Natural killer cell (primary cell): ENCODE results near the gene CTNND1. TPM values are rescaled to one million over a fixed set of nuclear protein-coding genes. Genes with fewer than 3 reads are reported as not detected.

Experiments
- ATAC-seq, 3 donors: fragments of 150-1000 bp in 2 of 3; fragments of 200-7000 bp in 1 of 3; cut with Tn5 transposase; 1 replicate in 1 of 3; 2 replicates in 2 of 3; pipeline ENCODE4 v1.10.0; 2021; ENCODE audit warnings: mild to moderate bottlenecking in 2 of 3, moderate library complexity in 2 of 3
- DNase-seq, 2 donors: peaks; one replicate each; pipeline versions ENCODE4 v3.0.0 to v3.0.0-alpha.2; 2013 to 2021; ENCODE audit warnings: mixed read lengths in 1 of 2
- H3K27ac ChIP-seq: one replicate; pipeline ENCODE4 v1.5.1; 2013; ENCODE audit warnings: mild to moderate bottlenecking, low read length
- H3K27me3 ChIP-seq: one replicate; pipeline ENCODE4 v1.6.1; 2013; ENCODE audit warnings: low read length; ENCODE audit not compliant: control insufficient read depth, insufficient read depth
- H3K36me3 ChIP-seq: one replicate; pipeline ENCODE4 v1.6.1; 2013; ENCODE audit warnings: low read length; ENCODE audit not compliant: control insufficient read depth, insufficient read depth
- H3K4me1 ChIP-seq: one replicate; pipeline ENCODE4 v1.6.1; 2013; ENCODE audit warnings: low read length; ENCODE audit not compliant: control insufficient read depth, insufficient read depth
- H3K4me3 ChIP-seq: one replicate; pipeline ENCODE4 v1.5.1; 2013; ENCODE audit warnings: low read length
- H3K9me3 ChIP-seq: one replicate; pipeline ENCODE4 v1.6.1; 2013; ENCODE audit warnings: low read length; ENCODE audit not compliant: control insufficient read depth, insufficient read depth
- H3K27ac Mint-ChIP-seq, 2 donors: one replicate each; pipeline ENCODE4 v1.8.0; 2022; ENCODE audit warnings: mild to moderate bottlenecking in 2 of 2, mixed read lengths in 2 of 2, moderate library complexity in 1 of 2
- H3K27me3 Mint-ChIP-seq, 2 donors: one replicate each; pipeline ENCODE4 v1.8.0; 2022; ENCODE audit warnings: low read depth in 2 of 2, mixed read lengths in 2 of 2
- H3K36me3 Mint-ChIP-seq: one replicate; pipeline ENCODE4 v1.8.0; 2022; ENCODE audit warnings: mixed read lengths
- H3K4me1 Mint-ChIP-seq, 2 donors: one replicate each; pipeline ENCODE4 v1.8.0; 2022; ENCODE audit warnings: mixed read lengths in 2 of 2
- H3K4me3 Mint-ChIP-seq: one replicate; pipeline ENCODE4 v1.8.0; 2022; ENCODE audit warnings: mild to moderate bottlenecking, moderate library complexity, mixed read lengths
- H3K9me3 Mint-ChIP-seq, 2 donors: one replicate each; pipeline ENCODE4 v1.8.0; 2022; ENCODE audit warnings: mixed read lengths in 2 of 2
- CTCF ChIP-seq: fragments of 200-600 bp; IDR thresholded peaks from one replicate; pipeline ENCODE4 v1.8.0; 2022; ENCODE audit warnings: antibody characterized with exemption
- WGBS: methylation state at CpG from one replicate; pipeline ENCODE4 v1.1.7; 2013; ENCODE audit warnings: missing lambda C conversion rate; ENCODE audit not compliant: insufficient coverage; 5-methylcytosine and 5-hydroxymethylcytosine counted together
- intact Hi-C: fragments of 100-400 bp; cut with micrococcal nuclease; formaldehyde crosslinking; loops from one replicate; pipeline ENCODE4 v1.14.2; 2022
- total RNA-seq, 4 donors: library from RNA; stranded (reverse); fragments of 120-200 nt in 1 of 4; gene quantifications; one replicate each; pipeline versions ENCODE4 v1.2.3 to v1.2.4, GENCODE V29; 2013 to 2022

The CTNND1 gene
- total RNA-seq, 3 donors from 2014 or later (not counting 1 experiment from before 2014, with no cell fraction given) = 17.1 to 17.7 (median 17.3) TPM

- intact Hi-C loops = no loop called here
- no peak for DNase-seq
- Histone ChIP-seq H3K9me3 (no peaks in the 10 kb centered on the region), H3K4me3 (no peak overlapping the region), H3K27me3 (no peaks in the 10 kb centered on the region), H3K36me3 (no peaks in the 10 kb centered on the region), H3K4me1 (no peaks in the 10 kb centered on the region), H3K27ac (no peak overlapping the region)
- H3K36me3 Mint-ChIP-seq = no peaks in the 10 kb centered on the region
- H3K27ac Mint-ChIP-seq = no peak overlapping the region
- H3K4me3 Mint-ChIP-seq = no peak overlapping the region
- H3K27me3 Mint-ChIP-seq = peaks cover 8 to 18% of the 10 kb centered on the region in 2 donors
- no peak for ATAC-seq
- 63% methylated on average over 1 of the region's 2 CpGs for WGBS
- H3K9me3 Mint-ChIP-seq = no peaks in the 10 kb centered on the region
- TF ChIP-seq CTCF = no peak
- H3K4me1 Mint-ChIP-seq = peaks cover 5 to 11% of the 10 kb centered on the region in 2 donors
Measured at GRCh38 chr11:57764972-57765371, 3.4 kb downstream of the CTNND1 start.

- H3K27ac ChIP-seq = no peak overlapping the region
- TF ChIP-seq CTCF = no peak
- no peak overlapping the region for H3K4me3 ChIP-seq
- DNase-seq = no peak
- H3K27ac Mint-ChIP-seq = no peak overlapping the region
- no peaks in the 10 kb centered on the region for H3K4me1 ChIP-seq
- H3K36me3 Mint-ChIP-seq = no peaks in the 10 kb centered on the region
- no peak overlapping the region for H3K4me3 Mint-ChIP-seq
- H3K36me3 ChIP-seq = no peaks in the 10 kb centered on the region
- 18% methylated on average over 1 of the region's 1 CpG for WGBS
- H3K27me3 Mint-ChIP-seq = no peaks in the 10 kb centered on the region
- no peaks in the 10 kb centered on the region for H3K27me3 ChIP-seq
- intact Hi-C loops = no loop called here
- ATAC-seq = no peak
- no peaks in the 10 kb centered on the region for H3K9me3 ChIP-seq
- H3K9me3 Mint-ChIP-seq = no peaks in the 10 kb centered on the region
- H3K4me1 Mint-ChIP-seq = no peaks in the 10 kb centered on the region
Measured at GRCh38 chr11:57770793-57771192, 9.2 kb downstream of the CTNND1 start.

- H3K27ac Mint-ChIP-seq = no peak overlapping the region
- Histone ChIP-seq H3K36me3 (no peaks in the 10 kb centered on the region), H3K27me3 (no peaks in the 10 kb centered on the region), H3K9me3 (no peaks in the 10 kb centered on the region), H3K4me3 (no peak overlapping the region), H3K4me1 (no peaks in the 10 kb centered on the region), H3K27ac (no peak overlapping the region)
- H3K36me3 Mint-ChIP-seq = no peaks in the 10 kb centered on the region
- DNase-seq = no peak
- H3K4me3 Mint-ChIP-seq = no peak overlapping the region
- WGBS = 87% methylated on average over 1 of the region's 3 CpGs
- no peaks in the 10 kb centered on the region for H3K4me1 Mint-ChIP-seq
- H3K27me3 Mint-ChIP-seq = no peaks in the 10 kb centered on the region
- no peak for ATAC-seq
- intact Hi-C loops = no loop called here
- no peaks in the 10 kb centered on the region for H3K9me3 Mint-ChIP-seq
- no peak for TF ChIP-seq CTCF
Measured at GRCh38 chr11:57771365-57771764, 9.8 kb downstream of the CTNND1 start.

GRCh38 chr11:57772562-57772961 lies 11.0 kb downstream of the CTNND1 start:
- Histone ChIP-seq H3K36me3 (no peaks in the 10 kb centered on the region), H3K4me3 (no peak overlapping the region), H3K27me3 (no peaks in the 10 kb centered on the region), H3K27ac (no peak overlapping the region), H3K4me1 (no peaks in the 10 kb centered on the region), H3K9me3 (no peaks in the 10 kb centered on the region)
- Mint-ChIP-seq H3K9me3 (no peaks in the 10 kb centered on the region), H3K4me3 (no peak overlapping the region), H3K4me1 (no peaks in the 10 kb centered on the region), H3K36me3 (no peaks in the 10 kb centered on the region), H3K27me3 (no peaks in the 10 kb centered on the region), H3K27ac (no peak overlapping the region)
- WGBS = 89% methylated on average over 4 of the region's 4 CpGs
- no peak for TF ChIP-seq CTCF
- DNase-seq (no peak), ATAC-seq (no peak)
- intact Hi-C loops = no loop called here
